ENCODE results near the gene CYP2A6.
"Not testable (repeated sequence)": the region's sequence is repeated elsewhere in the genome, so short reads cannot be mapped to it uniquely, and the experiment has no call there.

The CYP2A6 gene

DNA sequence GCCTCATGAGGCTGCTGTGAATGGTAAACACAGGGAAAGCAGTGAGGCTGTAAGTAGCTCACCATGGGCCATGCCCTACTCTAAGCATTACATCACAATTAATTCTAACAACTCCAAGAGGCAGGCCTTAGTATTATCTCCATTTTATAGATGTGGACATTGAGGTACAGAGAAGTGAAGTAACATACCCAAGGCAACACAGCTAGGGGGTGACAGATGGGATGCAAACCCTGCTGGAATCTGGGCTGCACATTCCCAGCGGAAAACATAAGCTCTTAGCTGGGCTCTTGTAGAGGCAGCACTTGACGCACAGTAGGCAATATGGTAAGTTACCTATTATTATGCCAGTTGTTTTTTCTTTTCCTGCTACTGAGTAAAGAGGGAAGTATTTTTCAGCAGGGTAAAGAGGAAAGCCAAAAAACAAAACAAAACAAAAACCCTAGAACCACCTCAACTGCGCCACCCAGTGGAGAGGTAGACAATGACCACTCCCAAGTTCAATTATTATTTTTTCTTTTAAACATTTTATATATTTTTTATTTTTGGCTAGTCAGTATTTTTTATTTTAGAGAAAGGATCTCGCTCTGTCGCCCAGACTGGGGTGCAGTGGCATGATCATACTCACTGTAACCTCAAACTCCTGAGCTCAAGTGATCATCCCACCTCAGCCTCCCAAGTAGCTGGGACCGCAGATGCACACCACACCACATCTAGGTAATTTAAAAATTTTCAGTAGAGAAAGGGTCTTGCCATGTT, 30.6 kb downstream of the CYP2A6 start:
- not testable (repeated sequence) for H3K4me3 ChIP-seq (ENCODE audit: low read depth, low read length)

DNA sequence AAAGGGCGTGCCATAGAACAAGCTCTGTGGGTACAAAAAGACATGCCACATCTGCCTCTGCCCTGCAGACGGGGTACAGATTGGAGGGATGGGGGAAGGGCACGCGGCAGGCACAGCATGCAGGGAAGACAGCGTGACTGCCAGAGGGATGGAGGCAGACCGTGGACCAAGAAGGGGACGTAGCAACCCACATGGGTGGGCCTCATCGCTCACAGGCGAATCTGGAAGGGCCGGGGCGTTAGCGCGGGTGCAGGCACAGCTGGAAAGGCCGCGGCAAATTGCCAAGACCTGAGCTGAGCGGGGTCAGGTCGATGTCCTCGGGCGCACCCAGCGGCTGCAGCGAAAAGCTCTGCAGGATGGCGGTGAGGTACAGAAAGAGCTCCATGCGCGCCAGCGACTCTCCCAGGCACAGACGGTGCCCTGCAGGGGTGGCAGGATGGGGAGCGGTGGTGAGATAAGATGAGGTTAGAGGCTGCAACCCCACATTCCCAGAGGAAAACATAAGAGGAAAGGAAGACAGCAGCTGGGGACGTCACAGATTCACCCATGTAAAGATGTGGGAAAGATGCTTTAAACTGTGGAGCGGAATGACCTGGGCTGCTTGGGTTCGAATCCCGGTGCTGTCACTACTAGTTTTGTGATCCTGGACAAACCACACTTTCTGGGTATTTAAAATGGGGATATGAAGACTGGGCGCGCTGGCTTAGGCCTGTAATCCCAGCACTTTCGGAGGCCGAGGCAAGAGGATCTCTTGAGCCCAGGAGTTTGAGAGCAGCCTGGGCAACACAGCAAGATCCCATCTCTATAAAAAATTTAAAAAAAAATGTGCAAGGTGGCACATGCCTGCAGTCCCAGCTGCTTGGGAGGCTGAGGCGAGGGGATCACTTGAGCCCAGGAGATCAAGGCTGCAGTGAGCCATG, 31.5 kb downstream of the CYP2A6 start:
- not testable (repeated sequence) for H3K4me3 ChIP-seq (ENCODE audit: low read depth, low read length)

DNA sequence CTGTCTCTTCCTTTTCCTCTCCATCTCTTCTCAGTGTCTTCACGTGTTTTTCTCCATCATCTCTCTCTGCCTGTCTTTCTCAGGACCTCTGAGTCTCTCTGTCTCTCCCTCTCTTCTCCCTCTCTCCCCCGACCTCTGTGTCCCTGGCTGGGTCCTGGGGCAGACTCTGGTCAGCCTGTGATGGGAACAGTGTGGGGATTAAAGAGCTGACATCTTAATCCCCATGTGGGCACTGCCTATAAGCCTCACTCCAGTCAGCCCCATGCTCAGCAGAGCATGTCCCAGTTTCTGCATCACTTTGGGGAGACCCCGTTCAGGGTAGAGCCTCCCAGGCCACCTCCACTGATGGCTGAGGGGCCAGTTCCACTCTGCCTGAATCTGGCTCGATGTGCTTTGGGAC, 35.0 kb downstream of the CYP2A6 start:
- H3K4me3 ChIP-seq (ENCODE audit: low read depth, low read length), result no peak overlapping the region

DNA sequence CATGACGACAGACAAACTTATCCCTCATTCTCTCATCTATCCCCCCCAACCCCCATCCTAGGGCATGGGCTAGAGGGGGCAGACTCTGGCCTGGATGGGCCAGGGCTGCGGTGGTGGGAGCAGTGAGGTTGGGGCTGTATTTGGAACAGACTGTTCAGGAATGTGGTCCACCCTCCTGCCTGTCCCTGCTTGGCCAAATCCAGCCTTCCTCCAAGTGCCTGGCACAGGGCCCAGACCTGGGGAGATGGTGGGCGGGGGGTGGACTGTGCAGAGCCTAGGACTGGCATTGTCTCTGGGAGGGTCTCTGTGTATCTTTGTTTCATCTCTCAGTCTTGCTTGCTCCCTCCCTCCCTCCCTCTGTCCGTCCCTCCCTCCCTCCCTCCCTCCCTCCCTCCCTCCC, 37.1 kb downstream of the CYP2A6 start:
- no peak overlapping the region for H3K4me3 ChIP-seq (ENCODE audit: low read depth, low read length)

DNA sequence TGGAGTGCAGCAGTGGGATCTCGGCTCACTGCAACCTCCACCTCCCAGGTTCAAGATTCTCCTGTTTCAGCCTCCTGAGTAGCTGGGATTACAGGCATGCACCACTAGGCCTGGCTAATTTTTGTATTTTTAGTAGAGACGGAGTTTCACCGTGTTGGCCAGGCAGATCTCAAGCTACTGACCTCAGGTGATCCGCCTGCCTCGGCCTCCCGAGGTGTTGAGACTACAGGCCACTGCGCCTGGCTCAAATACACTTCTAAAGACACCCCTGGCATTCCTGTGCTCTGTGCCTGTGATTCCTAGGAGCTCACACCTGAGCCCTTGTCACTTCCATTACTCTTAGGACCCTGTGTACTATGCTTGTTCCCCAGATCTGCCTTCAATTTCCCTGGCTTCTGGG, 37.7 kb downstream of the CYP2A6 start:
- not testable (repeated sequence) for H3K4me3 ChIP-seq (ENCODE audit: low read depth, low read length)

DNA sequence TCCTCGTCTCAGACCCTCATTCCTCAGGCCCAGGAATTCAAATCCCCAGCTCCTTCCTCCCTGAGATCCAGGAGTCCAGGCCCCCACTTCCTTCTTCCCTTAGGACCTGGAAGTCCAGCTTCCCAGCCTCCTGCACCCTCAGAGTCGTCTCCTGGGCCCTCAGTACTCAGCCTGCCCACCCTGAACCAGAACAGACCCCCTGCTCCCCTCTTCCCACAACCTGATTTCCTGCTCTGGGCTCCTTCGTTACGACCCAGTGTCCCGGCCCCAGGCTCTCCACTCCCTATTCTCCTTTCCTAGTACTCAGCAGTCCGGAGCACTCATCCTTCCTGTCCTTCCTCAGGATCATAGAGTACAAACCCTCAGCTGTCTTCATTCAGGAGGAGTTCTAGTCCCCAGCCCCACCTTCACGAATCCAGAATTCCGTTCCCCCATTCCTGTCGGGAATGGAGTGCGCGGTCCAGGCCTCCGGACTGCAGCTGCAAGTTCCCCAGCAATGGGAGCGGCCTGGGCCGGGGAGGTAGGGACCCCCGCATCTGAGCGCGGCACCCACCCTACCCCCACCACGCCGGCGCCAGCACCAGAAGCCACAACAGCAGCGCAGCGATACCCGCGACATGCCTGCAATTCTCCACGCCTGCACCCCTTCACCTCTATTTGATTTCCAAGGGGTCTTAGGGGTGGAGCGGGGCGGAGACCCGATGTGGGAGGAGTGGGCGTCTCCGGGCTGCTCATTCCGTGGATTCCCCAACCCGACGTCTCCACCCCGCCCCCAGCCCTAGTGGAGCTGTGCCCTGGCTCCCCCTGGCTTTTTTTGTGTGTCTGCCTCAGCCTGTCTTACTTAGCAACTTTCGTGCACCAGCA, 38.5 kb downstream of the CYP2A6 start:
- peak overlapping the region; percentile 20 for H3K4me3 ChIP-seq (ENCODE audit: low read depth, low read length)

DNA sequence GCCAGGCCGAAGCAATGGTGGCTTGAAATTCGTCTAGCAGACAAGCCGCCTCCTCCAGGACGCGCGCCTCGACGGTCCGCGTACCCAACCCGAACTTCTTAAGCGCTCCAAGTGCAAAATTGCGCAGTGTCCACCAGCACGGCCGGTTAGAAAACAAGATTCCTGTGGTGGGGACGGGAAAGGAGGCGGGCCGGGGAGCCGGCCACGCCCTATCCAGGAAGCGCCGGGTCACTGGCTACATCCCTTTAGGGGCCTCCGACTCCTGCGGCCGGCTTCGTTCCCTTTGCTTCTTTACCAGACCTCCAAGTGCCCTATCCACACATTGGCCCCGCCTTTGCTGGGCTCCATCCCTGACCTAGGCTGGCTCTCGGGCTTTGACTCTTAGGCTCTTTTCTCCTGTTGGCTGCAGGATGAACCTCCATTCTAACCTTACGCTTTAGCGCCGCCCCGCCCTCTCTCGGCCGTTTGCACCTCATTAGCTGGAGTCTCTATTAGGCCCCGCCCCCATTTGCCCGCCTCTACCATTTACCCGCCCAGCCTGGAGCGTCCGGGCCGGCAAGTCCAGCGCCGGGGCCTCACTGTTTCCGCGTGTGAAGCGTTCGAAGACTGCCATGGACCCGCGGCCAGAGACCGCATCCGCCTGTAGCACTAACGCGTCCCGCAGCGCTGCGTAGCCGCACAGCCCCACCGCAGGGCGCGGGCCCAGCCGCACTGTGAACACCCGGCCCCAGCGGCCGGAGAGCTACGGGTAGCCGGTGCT, 39.4 kb downstream of the CYP2A6 start:
- peak overlapping the region; percentile 37 for H3K4me3 ChIP-seq (ENCODE audit: low read depth, low read length)

DNA sequence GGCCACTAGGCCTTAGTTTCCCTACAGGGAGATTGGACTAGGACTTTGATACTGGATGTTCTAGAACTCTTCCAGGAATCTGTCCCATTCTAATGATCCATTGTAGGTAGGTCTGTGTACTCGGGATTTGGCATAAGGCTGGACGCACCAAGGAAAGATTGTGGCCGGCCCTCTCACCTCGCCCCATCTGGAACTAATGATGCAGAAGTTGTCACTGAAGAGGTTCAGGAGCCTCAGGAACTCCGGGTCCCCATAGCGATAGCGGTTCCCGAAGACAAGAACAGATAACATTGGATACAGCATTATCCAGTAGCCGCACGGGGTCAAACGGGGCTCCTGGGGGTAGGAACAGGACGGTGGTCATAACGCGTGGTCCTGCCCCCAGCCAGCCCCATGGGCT, 40.1 kb downstream of the CYP2A6 start:
- H3K4me3 ChIP-seq (ENCODE audit: low read depth, low read length), result peak overlapping the region; percentile 17

DNA sequence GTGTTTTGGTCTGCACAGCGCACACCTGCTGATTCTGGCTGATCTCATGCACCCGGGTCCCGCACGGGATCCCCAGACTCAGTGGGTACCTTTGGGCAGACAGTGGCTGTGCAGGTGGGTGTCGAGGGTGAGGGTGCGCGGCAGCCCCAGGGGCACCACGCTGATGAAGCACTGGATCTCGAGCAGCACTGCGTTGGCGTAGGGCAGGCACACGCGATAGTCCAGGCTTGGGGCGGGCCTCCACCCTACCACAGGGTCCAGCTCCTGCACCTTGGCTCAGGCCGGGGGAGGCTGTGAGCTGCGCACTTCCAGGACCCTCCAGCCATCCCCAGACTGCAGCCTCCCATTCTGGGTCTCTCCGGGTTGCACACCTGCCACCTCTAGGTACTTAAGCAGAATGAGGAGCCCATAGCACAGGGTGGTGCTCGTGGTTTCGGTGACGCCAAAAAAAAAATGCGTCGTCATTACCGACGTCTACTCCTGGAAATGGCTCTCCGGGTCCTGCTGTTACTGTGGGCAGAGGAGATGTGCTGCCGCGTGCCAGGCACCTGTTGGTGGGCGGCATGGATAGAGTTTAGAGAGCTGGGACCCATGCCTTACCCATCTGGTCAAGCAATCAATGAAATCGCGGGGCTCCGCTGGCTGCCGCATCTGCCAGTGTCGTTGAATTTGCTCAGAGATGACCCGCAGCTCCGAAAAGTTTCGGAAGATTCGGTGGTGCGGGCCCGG, 40.7 kb downstream of the CYP2A6 start:
- no peak overlapping the region for H3K4me3 ChIP-seq (ENCODE audit: low read depth, low read length)

DNA sequence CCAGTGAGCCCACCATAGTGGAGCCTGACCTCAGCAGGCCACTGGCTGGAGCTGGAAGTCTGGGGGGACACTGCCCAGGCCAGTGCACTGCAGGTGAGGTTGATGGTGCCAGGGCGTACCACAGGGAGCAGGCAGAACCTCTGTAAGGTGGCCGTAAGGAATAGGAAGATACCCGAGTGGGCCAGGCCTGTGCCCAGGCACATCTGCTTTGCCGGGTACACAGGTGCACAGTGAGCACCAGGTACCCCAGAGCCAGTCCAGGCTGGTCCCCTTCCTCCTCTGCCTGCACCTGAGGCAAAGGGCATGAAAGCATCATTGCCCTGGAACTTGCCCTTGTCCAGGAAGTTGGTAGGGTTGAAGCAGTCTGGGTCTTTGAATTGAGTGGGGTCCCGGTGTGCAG, 41.8 kb downstream of the CYP2A6 start:
- no peak overlapping the region for H3K4me3 ChIP-seq (ENCODE audit: low read depth, low read length)

DNA sequence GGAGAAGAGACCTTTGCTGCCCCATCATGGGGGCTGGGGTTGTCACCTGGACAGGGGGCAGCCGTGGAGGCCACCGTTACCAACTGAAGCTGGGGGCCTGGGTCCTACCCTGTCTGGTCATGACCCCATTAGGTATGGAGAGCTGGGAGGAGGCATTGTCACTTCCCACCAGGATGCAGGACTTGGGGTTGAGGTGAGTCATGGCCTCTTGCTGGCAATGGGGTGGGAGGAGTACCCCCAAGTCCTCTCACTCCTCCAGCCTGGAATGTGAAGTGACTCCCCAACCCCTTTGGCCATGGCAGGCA, 42.3 kb downstream of the CYP2A6 start:
- H3K4me3 ChIP-seq (ENCODE audit: low read depth, low read length), result no peak overlapping the region

DNA sequence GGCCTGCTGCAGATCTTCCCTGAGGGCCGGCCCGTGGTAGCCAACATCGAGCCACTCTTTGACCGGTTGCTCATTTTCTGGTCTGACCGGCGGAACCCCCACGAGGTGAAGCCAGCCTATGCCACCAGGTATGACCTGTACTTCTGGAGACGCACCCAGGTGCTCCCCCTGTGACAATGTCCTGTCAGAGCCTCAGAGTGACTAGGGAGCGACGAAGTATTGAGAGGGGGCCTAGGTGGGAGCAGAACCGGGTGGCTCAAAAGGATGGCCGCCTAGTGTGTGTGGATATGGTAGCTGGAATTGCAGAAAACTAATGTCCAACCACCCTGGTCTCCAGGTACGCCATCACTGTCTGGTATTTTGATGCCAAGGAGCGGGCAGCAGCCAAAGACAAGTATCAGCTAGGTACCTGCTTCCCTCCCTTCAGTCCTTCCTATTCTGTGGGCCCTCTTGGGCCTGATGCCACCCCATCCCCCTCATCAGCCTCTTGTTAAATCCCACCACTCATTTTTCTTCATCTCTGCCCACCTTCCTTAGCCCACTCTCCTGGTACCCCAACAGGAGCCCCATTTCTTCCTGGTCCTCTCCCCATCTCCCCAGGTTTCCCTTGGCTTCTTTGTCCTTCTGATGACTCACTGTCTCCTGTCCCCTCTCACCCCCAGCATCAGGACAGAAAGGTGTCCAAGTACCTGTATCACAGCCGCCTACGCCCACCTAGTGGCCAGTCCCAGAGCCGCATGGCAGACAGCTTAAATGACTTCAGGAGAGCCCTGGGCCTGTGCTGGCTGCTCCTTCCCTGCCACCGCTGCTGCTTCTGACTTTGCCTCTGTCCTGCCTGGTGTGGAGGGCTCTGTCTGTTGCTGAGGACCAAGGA, 42.9 kb downstream of the CYP2A6 start:
- no peak overlapping the region for H3K4me3 ChIP-seq (ENCODE audit: low read depth, low read length)

DNA sequence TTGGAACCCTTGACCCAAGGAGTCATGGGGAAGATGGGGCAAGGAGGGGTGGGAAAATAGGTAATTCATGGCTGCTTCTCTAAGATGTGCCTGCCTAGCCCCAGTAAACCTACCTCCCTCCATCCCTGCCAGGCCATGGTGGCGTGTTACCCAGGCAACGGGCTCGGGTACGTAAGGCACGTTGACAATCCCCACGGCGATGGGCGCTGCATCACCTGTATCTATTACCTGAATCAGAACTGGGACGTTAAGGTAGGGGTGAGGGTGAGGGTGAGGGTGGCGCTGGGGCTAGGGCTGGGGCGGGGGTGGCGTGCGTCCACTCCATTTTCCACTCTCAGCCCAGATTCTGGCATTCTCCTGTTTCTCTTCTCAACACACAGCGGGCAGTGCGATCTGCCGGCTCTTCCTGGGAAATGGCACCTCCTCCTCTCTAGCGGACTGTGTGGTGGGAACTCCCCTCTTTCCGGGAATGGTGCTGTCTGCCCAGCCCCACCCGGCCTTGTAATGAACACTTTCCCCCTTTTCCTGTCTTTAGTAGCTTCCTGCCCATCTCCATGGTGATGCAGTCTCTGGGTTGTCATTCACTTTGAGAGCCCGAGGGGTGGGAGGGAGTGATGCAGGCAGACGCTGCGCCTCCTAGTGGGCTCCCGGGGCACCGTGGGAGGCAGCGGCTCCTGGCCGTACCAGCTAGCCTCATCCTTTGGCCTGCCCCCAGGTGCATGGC, 43.7 kb downstream of the CYP2A6 start:
- H3K4me3 ChIP-seq (ENCODE audit: low read depth, low read length), result no peak overlapping the region

DNA sequence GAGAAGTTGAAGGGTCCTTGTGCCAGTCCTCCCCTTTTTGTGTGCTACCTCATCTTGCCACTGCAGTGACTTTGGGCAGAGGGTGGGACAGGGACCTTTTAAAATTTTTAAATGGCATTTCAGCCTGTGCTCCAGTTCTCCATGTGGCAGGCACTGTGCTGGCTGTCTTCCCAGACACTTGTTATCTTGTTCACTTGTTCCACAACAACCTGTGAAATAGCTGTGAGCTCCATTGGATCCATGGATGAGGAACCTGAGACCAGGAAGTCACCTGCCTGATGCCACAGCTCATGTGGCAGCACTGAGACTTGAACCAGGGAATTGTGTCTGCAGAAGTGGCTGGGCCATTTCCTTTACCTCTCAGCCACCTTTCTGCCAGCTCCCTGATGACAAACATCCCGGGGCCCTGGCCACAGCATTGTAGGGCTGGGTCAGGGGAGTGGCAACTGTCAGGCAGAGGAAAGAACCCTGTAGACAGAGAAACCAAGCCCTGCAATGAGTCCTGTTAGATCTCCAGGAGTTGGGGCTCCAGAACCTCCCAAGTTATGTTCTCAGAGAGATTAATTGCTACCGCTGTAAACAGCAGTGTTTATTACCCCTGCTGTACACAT, 44.9 kb downstream of the CYP2A6 start:
- no peak overlapping the region for H3K4me3 ChIP-seq (ENCODE audit: low read depth, low read length)

DNA sequence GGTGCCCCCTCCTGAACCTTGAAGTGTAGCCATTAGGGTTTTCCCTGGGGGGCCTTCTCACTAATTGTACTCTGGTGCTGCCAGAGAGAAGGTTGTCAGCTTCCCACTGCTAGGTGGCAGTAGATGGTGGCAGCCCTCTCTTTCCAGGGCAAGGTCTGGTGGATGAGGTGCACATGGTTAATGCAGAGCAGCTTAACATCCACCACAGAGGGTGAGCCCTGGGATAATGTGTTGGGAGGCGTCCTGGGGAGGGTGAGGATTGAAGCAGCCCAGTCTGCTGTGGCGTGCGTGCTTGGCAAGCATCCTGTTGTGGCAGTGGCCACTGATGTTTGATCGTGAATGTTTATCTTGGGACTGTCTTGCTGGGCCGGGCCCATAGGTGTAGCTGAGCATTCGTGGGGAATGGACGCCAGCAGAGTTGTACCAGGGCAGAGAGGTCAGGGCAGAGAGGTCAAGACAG, 45.4 kb downstream of the CYP2A6 start:
- H3K4me3 ChIP-seq (ENCODE audit: low read depth, low read length), result no peak overlapping the region

DNA sequence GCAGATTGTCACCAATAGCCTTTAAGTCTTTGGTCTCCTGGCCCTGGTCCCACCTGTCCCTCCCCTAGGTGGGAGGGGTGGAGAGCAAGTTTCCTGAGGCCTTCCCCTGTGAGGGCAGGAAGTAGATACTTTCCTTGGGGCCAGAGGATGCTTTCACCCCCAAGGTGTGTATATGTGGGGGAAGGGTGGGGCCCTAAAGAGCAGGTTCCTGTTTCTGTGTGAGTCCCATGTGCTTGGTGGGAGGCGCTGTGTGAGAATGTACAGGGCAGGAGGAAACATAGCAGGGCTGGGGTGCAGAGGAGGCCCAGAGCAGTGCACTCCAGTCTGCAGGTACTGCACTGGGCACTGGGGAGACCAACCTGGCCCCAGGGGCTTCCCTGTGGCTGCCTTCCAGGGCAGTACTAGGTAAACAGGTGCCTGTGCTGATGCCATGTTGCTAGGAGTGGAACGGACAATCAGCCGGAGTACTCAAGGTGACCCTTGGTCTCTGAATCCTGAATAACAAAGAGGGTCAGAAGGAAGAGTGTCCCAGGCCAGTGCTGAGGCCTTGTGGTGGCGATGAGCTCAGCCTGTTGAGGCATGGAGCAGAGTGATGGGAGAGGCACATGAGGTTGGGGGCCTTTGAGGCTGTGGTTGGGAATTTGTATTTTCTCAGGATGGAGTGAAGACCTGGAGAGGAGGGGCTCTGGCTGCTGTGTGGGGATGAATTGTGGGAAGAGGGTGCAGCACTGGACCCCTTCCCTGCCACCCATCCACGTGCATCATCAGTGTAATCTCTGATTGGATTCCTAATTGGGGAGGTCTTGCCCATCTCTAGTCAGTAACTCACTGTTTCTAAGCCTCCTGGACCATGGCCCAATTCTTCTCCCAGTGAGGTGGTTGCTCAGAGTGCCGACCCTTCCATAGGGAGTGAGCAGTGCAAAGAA, 46.1 kb downstream of the CYP2A6 start:
- H3K4me3 ChIP-seq (ENCODE audit: low read depth, low read length), result no peak overlapping the region

All from iPS-11a (cell line).